GM04504 (cell line): Measurements from ENCODE around the gene MYRIP.
"Not testable (repeated sequence)": the region's sequence is repeated elsewhere in the genome, so short reads cannot be mapped to it uniquely, and the experiment has no call there.

Experiments
- DNase-seq: peaks from one replicate; pipeline ENCODE4 v3.0.0-alpha.2; 2012; ENCODE audit warnings: low read depth

Gene MYRIP

GRCh38 chr3:39971559-39972031 lies 162.2 kb downstream of the MYRIP start:
- peak; percentile 35 for DNase-seq

GRCh38 chr3:39972508-39972907 lies 163.1 kb downstream of the MYRIP start:
- no peak for DNase-seq

- no peak for DNase-seq
Observed at GRCh38 chr3:39977058-39977794, 167.8 kb downstream of the MYRIP start.

GRCh38 chr3:39978308-39978707 lies 168.9 kb downstream of the MYRIP start:
- no peak for DNase-seq

GRCh38 chr3:39980058-39980457 lies 170.6 kb downstream of the MYRIP start:
- DNase-seq = no peak

GRCh38 chr3:39980781-39981180 lies 171.4 kb downstream of the MYRIP start:
- DNase-seq = no peak

GRCh38 chr3:39981547-39982184 lies 172.3 kb downstream of the MYRIP start:
- no peak for DNase-seq

- DNase-seq = no peak
Observed at GRCh38 chr3:39982665-39983357, 173.4 kb downstream of the MYRIP start.

- no peak for DNase-seq
Observed at GRCh38 chr3:39989746-39990145, 180.3 kb downstream of the MYRIP start.

GRCh38 chr3:39990532-39990931 lies 181.1 kb downstream of the MYRIP start:
- DNase-seq = peak; percentile 17

GRCh38 chr3:40008796-40009195 lies 199.4 kb downstream of the MYRIP start:
- DNase-seq = no peak

- no peak for DNase-seq
Observed at GRCh38 chr3:40009991-40010390, 200.6 kb downstream of the MYRIP start.

GRCh38 chr3:40012381-40012780 lies 203.0 kb downstream of the MYRIP start:
- DNase-seq = no peak

- DNase-seq = no peak
Observed at GRCh38 chr3:40016391-40016790, 207.0 kb downstream of the MYRIP start.

- no peak for DNase-seq
Observed at GRCh38 chr3:40018369-40018768, 209.0 kb downstream of the MYRIP start.

- no peak for DNase-seq
Observed at GRCh38 chr3:40019376-40019775, 210.0 kb downstream of the MYRIP start.

- DNase-seq = no peak
Observed at GRCh38 chr3:40020689-40021088, 211.3 kb downstream of the MYRIP start.

GRCh38 chr3:40021338-40021737 lies 211.9 kb downstream of the MYRIP start:
- DNase-seq = no peak

GRCh38 chr3:40022297-40022827 lies 213.0 kb downstream of the MYRIP start:
- DNase-seq = no peak

- DNase-seq = no peak
Observed at GRCh38 chr3:40024526-40024925, 215.1 kb downstream of the MYRIP start.

- not testable (repeated sequence) for DNase-seq
Observed at GRCh38 chr3:40025892-40026291, 216.5 kb downstream of the MYRIP start.

- no peak for DNase-seq
Observed at GRCh38 chr3:40035177-40035576, 225.8 kb downstream of the MYRIP start.

- no peak for DNase-seq
Observed at GRCh38 chr3:40037582-40037981, 228.2 kb downstream of the MYRIP start.
